Adrenal gland (tissue), 12 donors: Measurements from ENCODE around the gene SPATA3. TPM values are rescaled to one million over a fixed set of nuclear protein-coding genes. Genes with fewer than 3 reads are reported as not detected.

Source experiments
- DNase-seq, 7 donors: peaks; one replicate each; pipeline ENCODE4 v3.0.0-alpha.2; 2019 to 2020
- H3K27ac ChIP-seq, 5 donors: fragments of 200-600 bp; sonication (generic) in 4 of 5; 1 replicate in 3 of 5; 2 replicates in 2 of 5; pipeline versions ENCODE4 v1.5.1 to v1.8.0; 2016 to 2020; ENCODE audit warnings: mild to moderate bottlenecking in 1 of 5
- H3K27me3 ChIP-seq: fragments of 200-600 bp; 2 replicates; pipeline ENCODE4 v1.8.0; 2021
- H3K36me3 ChIP-seq, 2 donors: fragments of 200-600 bp; replicated peaks in 1 of 2; 1 replicate in 1 of 2; 2 replicates in 1 of 2; pipeline versions ENCODE4 v1.5.1 to v1.8.0; 2018 to 2022
- H3K4me1 ChIP-seq, 2 donors: fragments of 200-600 bp; replicated peaks in 1 of 2; 1 replicate in 1 of 2; 2 replicates in 1 of 2; pipeline versions ENCODE4 v1.5.1 to v1.8.0; 2018 to 2021
- H3K4me3 ChIP-seq, 4 donors: fragments of 200-600 bp; sonication (generic) in 3 of 4; one replicate each; pipeline ENCODE4 v1.5.1; 2016 to 2018
- H3K9me3 ChIP-seq, 3 donors: fragments of 200-600 bp; sonication (generic) in 1 of 3; replicated peaks in 1 of 3; 1 replicate in 2 of 3; 2 replicates in 1 of 3; pipeline versions ENCODE4 v1.5.1 to v1.8.0; 2016 to 2021
- POLR2A ChIP-seq, 2 donors: fragments of 450-650 bp; IDR thresholded peaks; one replicate each; pipeline ENCODE4 v1.6.1; 2017; ENCODE audit warnings: antibody characterized with exemption in 2 of 2, mild to moderate bottlenecking in 2 of 2, moderate library complexity in 1 of 2
- WGBS, 4 donors: extraction: QIAGEN DNeasy Blood & Tissue Kit in 2 of 4; methylation state at CpG; one replicate each; pipeline versions ENCODE4 v1.1.5 to v1.1.7; 2013 to 2017; 5-methylcytosine and 5-hydroxymethylcytosine counted together
- intact Hi-C, 2 donors: fragments of 100-400 bp; cut with DNase I; formaldehyde crosslinking; loops; one replicate each; pipeline versions ENCODE4 v1.14.1 to v1.15.0; 2022 to 2023
- polyA plus RNA-seq, 3 donors: library from polyadenylated mRNA; stranded (reverse); fragments of 200-250 nt in 2 of 3; fragments of 350-450 nt in 1 of 3; fragmentation: Illumina TruSeq in 1 of 3; extraction: RNeasy Lipid Tissue Mini Kit (QIAGEN cat#74804) in 1 of 3; gene quantifications; one replicate each; pipeline ENCODE4 v1.2.3, GENCODE V29; 2013 to 2014
- total RNA-seq, 9 donors: library from RNA; depleted of rRNA in 4 of 9; stranded (reverse); fragments of >200 nt in 4 of 9; fragments of 120-200 nt in 1 of 9; fragmentation: NEBNext Ultra II Directional in 1 of 9; extraction: Animal tissue kit (Norgen Biotek cat#: 25700) in 1 of 9; gene quantifications; one replicate each; pipeline versions ENCODE4 v1.1.0 to v1.2.4, GENCODE V29; 2013 to 2023
- TF ChIP-seq, protein P1 (sequence below), 6 experiments: fragments of 450-650 bp in 4 of 6; fragments of 200-600 bp in 2 of 6; sonication (generic) in 1 of 6; IDR thresholded peaks; 1 replicate in 5 of 6; 2 replicates in 1 of 6; pipeline versions ENCODE4 v1.5.1 to v1.8.0; 2016 to 2021; ENCODE audit warnings: antibody characterized with exemption in 6 of 6, mild to moderate bottlenecking in 2 of 6, moderate library complexity in 1 of 6
- donor health status: healthy with polysubstance abuse.
- donor health status: Bipolar disorder and iron deficiency.
- donor health status: DM: yes; HTN: yes; CAD: no.
- donor health status: DM: no; HTN: no; CAD: no.
- donor health status: DM: no; HTN: no; CAD: no.
- donor health status: DM: yes; HTN: yes; CAD: no.

The SPATA3 gene
- total and polyA plus RNA-seq, 12 donors, result not detected

DNA sequence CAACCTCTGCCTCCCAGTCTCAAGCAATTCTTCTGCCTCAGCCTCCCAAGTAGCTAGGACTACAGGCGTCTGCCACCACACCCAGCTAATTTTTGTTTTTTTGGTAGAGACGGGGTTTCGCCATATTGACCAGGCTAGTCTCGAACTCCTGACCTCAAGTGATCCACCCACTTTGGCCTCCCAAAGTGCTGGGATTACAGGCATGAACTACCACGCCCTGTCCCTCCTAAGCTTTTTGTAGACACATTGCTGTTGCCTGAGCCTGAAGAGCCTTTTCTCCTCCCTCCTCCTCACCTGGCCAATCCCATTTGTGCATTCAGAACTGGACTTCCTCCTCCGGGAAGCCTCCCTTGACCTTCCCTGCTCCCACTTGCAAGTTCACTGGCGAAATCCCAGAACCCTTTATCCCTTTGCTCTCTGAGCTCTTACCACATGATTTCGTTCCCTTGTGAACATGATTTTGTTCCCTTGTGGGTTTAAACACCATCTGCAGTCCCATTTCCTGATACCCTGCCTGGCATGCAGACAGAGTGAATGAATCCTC, 44.0 kb downstream of the SPATA3 start:
- Histone ChIP-seq H3K9me3 (no peaks in the 10 kb centered on the region), H3K36me3 (no peaks in the 10 kb centered on the region), H3K27ac (no peak overlapping the region), H3K27me3 (peaks cover 26% of the 10 kb centered on the region), H3K4me1 (no peaks in the 10 kb centered on the region), H3K4me3 (no peak overlapping the region)
- TF ChIP-seq, protein P1, sequence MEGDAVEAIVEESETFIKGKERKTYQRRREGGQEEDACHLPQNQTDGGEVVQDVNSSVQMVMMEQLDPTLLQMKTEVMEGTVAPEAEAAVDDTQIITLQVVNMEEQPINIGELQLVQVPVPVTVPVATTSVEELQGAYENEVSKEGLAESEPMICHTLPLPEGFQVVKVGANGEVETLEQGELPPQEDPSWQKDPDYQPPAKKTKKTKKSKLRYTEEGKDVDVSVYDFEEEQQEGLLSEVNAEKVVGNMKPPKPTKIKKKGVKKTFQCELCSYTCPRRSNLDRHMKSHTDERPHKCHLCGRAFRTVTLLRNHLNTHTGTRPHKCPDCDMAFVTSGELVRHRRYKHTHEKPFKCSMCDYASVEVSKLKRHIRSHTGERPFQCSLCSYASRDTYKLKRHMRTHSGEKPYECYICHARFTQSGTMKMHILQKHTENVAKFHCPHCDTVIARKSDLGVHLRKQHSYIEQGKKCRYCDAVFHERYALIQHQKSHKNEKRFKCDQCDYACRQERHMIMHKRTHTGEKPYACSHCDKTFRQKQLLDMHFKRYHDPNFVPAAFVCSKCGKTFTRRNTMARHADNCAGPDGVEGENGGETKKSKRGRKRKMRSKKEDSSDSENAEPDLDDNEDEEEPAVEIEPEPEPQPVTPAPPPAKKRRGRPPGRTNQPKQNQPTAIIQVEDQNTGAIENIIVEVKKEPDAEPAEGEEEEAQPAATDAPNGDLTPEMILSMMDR (IDR thresholded peaks at IDR 0.05), result no peak
- no peak for TF ChIP-seq POLR2A (IDR thresholded peaks at IDR 0.05)
- no peak for DNase-seq
- 69 to 78% (median 73%) methylated on average over 8 of the region's 8 CpGs for WGBS, 4 donors
- intact Hi-C loops, result no loop called here

DNA sequence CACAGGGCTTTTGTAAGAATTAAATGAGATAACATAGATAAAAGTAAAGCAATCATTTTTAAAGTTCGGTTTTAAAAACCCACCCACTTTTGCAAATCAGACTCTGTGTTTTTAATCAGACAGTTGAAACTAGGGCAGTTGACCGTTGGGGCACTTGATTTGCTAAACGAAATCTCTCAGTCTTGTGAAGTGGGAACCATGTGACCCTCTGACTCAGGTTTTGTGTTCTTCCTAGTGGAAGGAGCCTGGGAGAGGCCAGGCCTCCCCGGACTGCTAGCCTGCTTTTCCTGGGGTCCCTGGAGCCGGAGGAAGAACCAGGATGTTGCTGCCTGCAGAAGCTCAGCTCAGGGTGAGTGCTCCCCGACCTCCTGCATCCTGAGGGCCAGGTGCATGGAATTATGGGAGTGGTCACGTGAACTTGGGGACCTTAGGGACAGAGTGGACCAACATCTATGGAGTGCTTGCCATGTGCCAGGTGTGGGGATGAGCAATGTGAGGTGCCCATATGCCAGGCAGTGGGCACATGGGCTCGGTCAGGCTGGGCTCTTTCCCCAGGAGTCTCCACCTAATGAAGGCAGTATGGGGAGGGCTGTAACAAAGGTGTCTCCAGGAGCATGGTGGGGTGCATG, 45.3 kb downstream of the SPATA3 start:
- Histone ChIP-seq H3K36me3 (no peaks in the 10 kb centered on the region), H3K4me3 (no peak overlapping the region), H3K27ac (no peak overlapping the region), H3K9me3 (no peaks in the 10 kb centered on the region), H3K27me3 (peaks cover 17% of the 10 kb centered on the region), H3K4me1 (no peaks in the 10 kb centered on the region)
- intact Hi-C loops, result no loop called here
- WGBS, 4 donors, result 63 to 76% (median 65%) methylated on average over 4 to 8 of the region's 8 CpGs
- no peak for DNase-seq
- TF ChIP-seq, protein P1 (IDR thresholded peaks at IDR 0.05), result no peak
- TF ChIP-seq POLR2A (IDR thresholded peaks at IDR 0.05), result no peak

DNA sequence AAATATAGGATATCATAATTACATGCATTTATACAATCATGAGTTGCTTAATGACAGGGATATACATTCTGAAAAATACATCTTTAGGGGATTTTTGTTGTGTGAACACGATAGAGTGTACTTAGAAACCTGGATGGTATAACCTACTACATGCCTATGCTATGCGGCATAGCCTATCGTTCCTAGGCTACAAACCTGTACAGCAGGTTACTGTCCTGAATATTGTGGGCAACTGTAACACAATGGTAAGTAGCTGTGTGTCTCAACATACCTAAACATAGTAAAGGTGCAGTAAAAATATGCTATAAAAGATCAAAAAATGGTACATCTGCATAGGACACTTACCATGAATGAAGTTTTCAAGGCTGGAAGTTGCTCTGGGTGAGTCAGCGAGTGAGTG, 47.9 kb downstream of the SPATA3 start:
- intact Hi-C loops, result no loop called here
- H3K36me3 ChIP-seq, result no peaks in the 10 kb centered on the region
- H3K27ac ChIP-seq, result no peak overlapping the region
- no peaks in the 10 kb centered on the region for H3K9me3 ChIP-seq
- peaks cover 4% of the 10 kb centered on the region for H3K27me3 ChIP-seq
- 86 to 91% (median 90%) methylated on average over 4 of the region's 4 CpGs for WGBS, 4 donors
- H3K4me1 ChIP-seq, result no peaks in the 10 kb centered on the region
- H3K4me3 ChIP-seq, result no peak overlapping the region
- DNase-seq, result no peak
- TF ChIP-seq, protein P1 (IDR thresholded peaks at IDR 0.05), result no peak
- no peak for TF ChIP-seq POLR2A (IDR thresholded peaks at IDR 0.05)

DNA sequence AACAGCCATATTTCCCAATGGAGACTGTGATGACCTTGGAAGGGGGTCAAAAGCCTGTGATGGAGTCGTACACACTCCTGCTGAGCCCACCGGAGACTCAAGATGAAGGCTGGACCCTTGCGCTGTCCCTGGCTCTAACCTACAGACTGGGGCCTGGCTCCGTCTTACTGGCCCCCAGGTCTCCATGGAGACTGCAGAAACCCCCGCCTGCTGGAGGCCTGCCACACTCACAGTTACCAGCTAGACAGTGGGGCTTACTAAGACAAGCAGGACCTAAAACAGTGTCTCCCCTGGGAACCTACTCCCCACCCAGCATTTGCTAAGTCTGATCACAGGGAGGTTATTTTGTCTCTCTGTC, 51.0 kb downstream of the SPATA3 start:
- no peak overlapping the region for H3K4me3 ChIP-seq
- no peaks in the 10 kb centered on the region for H3K4me1 ChIP-seq
- TF ChIP-seq, protein P1 (IDR thresholded peaks at IDR 0.05), result no peak
- no peak for TF ChIP-seq POLR2A (IDR thresholded peaks at IDR 0.05)
- 60 to 81% (median 78%) methylated on average over 3 to 5 of the region's 5 CpGs for WGBS, 4 donors
- no peaks in the 10 kb centered on the region for H3K9me3 ChIP-seq
- intact Hi-C loops, result no loop called here
- H3K27ac ChIP-seq, result no peak overlapping the region
- H3K36me3 ChIP-seq, result no peaks in the 10 kb centered on the region
- no peaks in the 10 kb centered on the region for H3K27me3 ChIP-seq
- peak in 1 of 7 donors; percentile 35 for DNase-seq
